NOMO-1 treated with DMSO at 0.1 percent for 48 hours (cell line): ENCODE measurements around the gene KIAA0825.

Experiments
- DNase-seq: peaks from one replicate; lab custom pipeline; 2025; ENCODE audit not compliant: unreplicated experiment; lab: John Stamatoyannopoulos, UW

The KIAA0825 gene

GRCh38 chr5:94326586-94326985 is 291.8 kb downstream of the KIAA0825 start:
- no peak for DNase-seq

- no peak for DNase-seq
Observed at GRCh38 chr5:94316916-94317838, 301.2 kb downstream of the KIAA0825 start.

GRCh38 chr5:94314460-94315131 is 303.8 kb downstream of the KIAA0825 start:
- no peak for DNase-seq

GRCh38 chr5:94313696-94314095 is 304.7 kb downstream of the KIAA0825 start:
- no peak for DNase-seq

GRCh38 chr5:94313188-94313587 is 305.2 kb downstream of the KIAA0825 start:
- DNase-seq, result no peak

- no peak for DNase-seq
Observed at GRCh38 chr5:94312298-94312697, 306.1 kb downstream of the KIAA0825 start.

- DNase-seq, result no peak
Observed at GRCh38 chr5:94310833-94311232, 307.6 kb downstream of the KIAA0825 start.

GRCh38 chr5:94309141-94309540 is 309.3 kb downstream of the KIAA0825 start:
- DNase-seq, result no peak

GRCh38 chr5:94308442-94308841 is 310.0 kb downstream of the KIAA0825 start:
- DNase-seq, result no peak

- no peak for DNase-seq
Observed at GRCh38 chr5:94304146-94304545, 314.3 kb downstream of the KIAA0825 start.

GRCh38 chr5:94288937-94289336 is 329.5 kb downstream of the KIAA0825 start:
- no peak for DNase-seq

GRCh38 chr5:94285984-94286383 is 332.4 kb downstream of the KIAA0825 start:
- DNase-seq, result no peak

GRCh38 chr5:94283093-94283492 is 335.3 kb downstream of the KIAA0825 start:
- DNase-seq, result no peak

- DNase-seq, result no peak
Observed at GRCh38 chr5:94281236-94281801, 337.1 kb downstream of the KIAA0825 start.

- DNase-seq, result peak; percentile 54
Observed at GRCh38 chr5:94276751-94277150, 341.7 kb downstream of the KIAA0825 start.

GRCh38 chr5:94276048-94276447 is 342.4 kb downstream of the KIAA0825 start:
- peak; percentile 5 for DNase-seq

GRCh38 chr5:94274707-94275106 is 343.7 kb downstream of the KIAA0825 start:
- DNase-seq, result no peak

- DNase-seq, result no peak
Observed at GRCh38 chr5:94268226-94268625, 350.2 kb downstream of the KIAA0825 start.

- DNase-seq, result no peak
Observed at GRCh38 chr5:94267350-94267899, 351.0 kb downstream of the KIAA0825 start.

- DNase-seq, result no peak
Observed at GRCh38 chr5:94266170-94266569, 352.2 kb downstream of the KIAA0825 start.

- no peak for DNase-seq
Observed at GRCh38 chr5:94263068-94263467, 355.3 kb downstream of the KIAA0825 start.

GRCh38 chr5:94260096-94260495 is 358.3 kb downstream of the KIAA0825 start:
- no peak for DNase-seq
